ENCODE measurements around the gene C7. TPM values are rescaled to one million over a fixed set of nuclear protein-coding genes. Genes with fewer than 3 reads are reported as not detected.

C7 gene
- total and polyA plus RNA-seq, 8 donors, result 29.8 to 215 (median 56.6) TPM

GRCh38 chr5:40939753-40940152 lies 30.5 kb downstream of the C7 start:
- TF ChIP-seq CTCF (IDR thresholded peaks at IDR 0.05), result no peak
- intact Hi-C loops (cut with DNase I), result no loop called here
- no peaks in the 10 kb centered on the region for H3K4me1 ChIP-seq
- H3K4me3 ChIP-seq, result no peak overlapping the region
- DNase-seq, result no peak
- H3K9me3 ChIP-seq, result no peaks in the 10 kb centered on the region
- 73 to 80% methylated on average over 6 of the region's 6 CpGs for WGBS, 2 donors
- no peaks in the 10 kb centered on the region for H3K36me3 ChIP-seq
- no peak overlapping the region for H3K27ac ChIP-seq
- no peak for ATAC-seq
- H3K27me3 ChIP-seq, result no peaks in the 10 kb centered on the region
- no peak for FAIRE-seq

- intact Hi-C loops (cut with DNase I), result no loop called here
- DNase-seq, result no peak
- Histone ChIP-seq H3K27ac (no peak overlapping the region), H3K9me3 (no peaks in the 10 kb centered on the region), H3K4me3 (no peak overlapping the region), H3K27me3 (no peaks in the 10 kb centered on the region), H3K4me1 (no peaks in the 10 kb centered on the region), H3K36me3 (no peaks in the 10 kb centered on the region)
- 92 to 95% methylated on average over 5 of the region's 5 CpGs for WGBS, 2 donors
- no peak for FAIRE-seq
- TF ChIP-seq CTCF (IDR thresholded peaks at IDR 0.05), result no peak
- ATAC-seq, result no peak
These were observed 35.8 kb downstream of the C7 start for GRCh38 chr5:40945111-40945510.

- H3K27me3 ChIP-seq, result no peaks in the 10 kb centered on the region
- no peak for TF ChIP-seq CTCF (IDR thresholded peaks at IDR 0.05)
- no peaks in the 10 kb centered on the region for H3K9me3 ChIP-seq
- 75 to 82% methylated on average over 5 of the region's 5 CpGs for WGBS, 2 donors
- ATAC-seq, result no peak
- no peaks in the 10 kb centered on the region for H3K36me3 ChIP-seq
- FAIRE-seq, result no peak
- H3K27ac ChIP-seq, result no peak overlapping the region
- H3K4me1 ChIP-seq, result no peaks in the 10 kb centered on the region
- no peak for DNase-seq
- intact Hi-C loops (cut with DNase I), result no loop called here
- H3K4me3 ChIP-seq, result no peak overlapping the region
These were observed 46.0 kb downstream of the C7 start for GRCh38 chr5:40955313-40955712.

- DNase-seq, result no peak
- Histone ChIP-seq H3K36me3 (no peaks in the 10 kb centered on the region), H3K4me1 (no peaks in the 10 kb centered on the region), H3K27ac (no peak overlapping the region), H3K27me3 (no peaks in the 10 kb centered on the region), H3K9me3 (no peaks in the 10 kb centered on the region), H3K4me3 (no peak overlapping the region)
- no peak for TF ChIP-seq CTCF (IDR thresholded peaks at IDR 0.05)
- no peak for FAIRE-seq
- intact Hi-C loops (cut with DNase I), result no loop called here
- 79 to 81% methylated on average over 3 of the region's 3 CpGs for WGBS, 2 donors
- no peak for ATAC-seq
These were observed 47.8 kb downstream of the C7 start for GRCh38 chr5:40957048-40957447.

GRCh38 chr5:40958811-40959210 lies 49.5 kb downstream of the C7 start:
- intact Hi-C loops (cut with DNase I), result no loop called here
- ATAC-seq, result no peak

More at GRCh38 chr5:40958811-40959210, 49.5 kb downstream of the C7 start:
- no peak for TF ChIP-seq CTCF (IDR thresholded peaks at IDR 0.05)
- Histone ChIP-seq H3K27ac (no peak overlapping the region), H3K27me3 (no peaks in the 10 kb centered on the region), H3K9me3 (no peaks in the 10 kb centered on the region), H3K4me3 (no peak overlapping the region), H3K4me1 (no peaks in the 10 kb centered on the region), H3K36me3 (no peaks in the 10 kb centered on the region)
- FAIRE-seq, result no peak
- DNase-seq, result no peak
- WGBS, 2 donors, result 77 to 89% methylated on average over 5 of the region's 5 CpGs
